NCI-H187 (cell line): ENCODE measurements around the gene TNFRSF6B.
"Not testable (repeated sequence)": the region's sequence is repeated elsewhere in the genome, so short reads cannot be mapped to it uniquely, and the experiment has no call there.

Experiments
- DNase-seq, 2 experiments: peaks; one replicate each; lab custom pipeline; 2025; lab: John Stamatoyannopoulos, UW

Gene TNFRSF6B

GRCh38 chr20:63662813-63663189 is 33.7 kb upstream of the TNFRSF6B start:
- no peak for DNase-seq

GRCh38 chr20:63663332-63664066 is 33.0 kb upstream of the TNFRSF6B start:
- no peak for DNase-seq

- no peak for DNase-seq
These were observed 32.2 kb upstream of the TNFRSF6B start for GRCh38 chr20:63664143-63664851.

- DNase-seq, result no peak
These were observed 31.4 kb upstream of the TNFRSF6B start for GRCh38 chr20:63664861-63665594.

GRCh38 chr20:63665708-63666107 is 30.7 kb upstream of the TNFRSF6B start:
- DNase-seq, result no peak

- DNase-seq, result no peak
These were observed 28.6 kb upstream of the TNFRSF6B start for GRCh38 chr20:63667858-63668257.

- no peak for DNase-seq
These were observed 28.1 kb upstream of the TNFRSF6B start for GRCh38 chr20:63668351-63668750.

GRCh38 chr20:63671695-63672094 is 24.8 kb upstream of the TNFRSF6B start:
- not testable (repeated sequence) for DNase-seq

- DNase-seq, result no peak
These were observed 23.8 kb upstream of the TNFRSF6B start for GRCh38 chr20:63672666-63673065.

GRCh38 chr20:63673951-63674350 is 22.5 kb upstream of the TNFRSF6B start:
- DNase-seq, result no peak

- no peak for DNase-seq
These were observed 20.6 kb upstream of the TNFRSF6B start for GRCh38 chr20:63675681-63676368.

GRCh38 chr20:63678071-63678470 is 18.4 kb upstream of the TNFRSF6B start:
- DNase-seq, result no peak

- DNase-seq, result no peak
These were observed 17.6 kb upstream of the TNFRSF6B start for GRCh38 chr20:63678667-63679465.

GRCh38 chr20:63679799-63680305 is 16.6 kb upstream of the TNFRSF6B start:
- DNase-seq, result no peak

- no peak for DNase-seq
These were observed 16.0 kb upstream of the TNFRSF6B start for GRCh38 chr20:63680427-63680826.

- DNase-seq, result no peak
These were observed 15.4 kb upstream of the TNFRSF6B start for GRCh38 chr20:63680857-63681608.

GRCh38 chr20:63681609-63682142 is 14.8 kb upstream of the TNFRSF6B start:
- no peak for DNase-seq

GRCh38 chr20:63682384-63683139 is 13.9 kb upstream of the TNFRSF6B start:
- no peak for DNase-seq

GRCh38 chr20:63685269-63686026 is 11.0 kb upstream of the TNFRSF6B start:
- no peak for DNase-seq
